ENCODE data around the gene KCTD1. TPM values are rescaled to one million over a fixed set of nuclear protein-coding genes. Genes with fewer than 3 reads are reported as not detected.

Gene KCTD1
- total RNA-seq, 3 donors from 2014 or later: 8.5 to 14.7 (median 12.8) TPM

DNA sequence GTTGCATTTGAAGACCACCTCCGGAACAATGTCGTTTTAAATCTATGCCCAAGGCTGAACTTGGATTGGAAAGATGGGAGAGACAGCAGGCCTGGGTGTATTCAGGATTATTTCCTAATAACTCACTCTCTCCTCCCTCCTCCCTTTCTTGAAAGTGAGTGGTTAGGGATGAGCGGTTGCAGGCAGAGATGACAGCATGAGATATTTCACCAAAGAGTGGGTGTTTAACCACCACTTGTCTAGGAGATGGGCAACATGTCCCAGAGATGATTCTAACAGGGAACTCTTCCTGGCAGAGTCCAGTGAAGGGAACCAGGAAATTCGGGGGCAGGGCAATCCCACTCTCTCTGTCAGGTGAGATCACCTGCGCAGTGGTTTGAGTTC lies 123.2 kb downstream of the KCTD1 start:
- DNase-seq (no peak), ATAC-seq (no peak)
- Histone ChIP-seq H3K36me3 (ENCODE audit: low read depth) (no peaks in the 10 kb centered on the region), H3K4me1 (ENCODE audit: low read depth) (no peaks in the 10 kb centered on the region), H3K4me3 (no peak overlapping the region), H3K9me3 (no peaks in the 10 kb centered on the region)
- intact Hi-C loops (cut with DNase I, micrococcal nuclease): no loop called here
- TF ChIP-seq, protein P1, sequence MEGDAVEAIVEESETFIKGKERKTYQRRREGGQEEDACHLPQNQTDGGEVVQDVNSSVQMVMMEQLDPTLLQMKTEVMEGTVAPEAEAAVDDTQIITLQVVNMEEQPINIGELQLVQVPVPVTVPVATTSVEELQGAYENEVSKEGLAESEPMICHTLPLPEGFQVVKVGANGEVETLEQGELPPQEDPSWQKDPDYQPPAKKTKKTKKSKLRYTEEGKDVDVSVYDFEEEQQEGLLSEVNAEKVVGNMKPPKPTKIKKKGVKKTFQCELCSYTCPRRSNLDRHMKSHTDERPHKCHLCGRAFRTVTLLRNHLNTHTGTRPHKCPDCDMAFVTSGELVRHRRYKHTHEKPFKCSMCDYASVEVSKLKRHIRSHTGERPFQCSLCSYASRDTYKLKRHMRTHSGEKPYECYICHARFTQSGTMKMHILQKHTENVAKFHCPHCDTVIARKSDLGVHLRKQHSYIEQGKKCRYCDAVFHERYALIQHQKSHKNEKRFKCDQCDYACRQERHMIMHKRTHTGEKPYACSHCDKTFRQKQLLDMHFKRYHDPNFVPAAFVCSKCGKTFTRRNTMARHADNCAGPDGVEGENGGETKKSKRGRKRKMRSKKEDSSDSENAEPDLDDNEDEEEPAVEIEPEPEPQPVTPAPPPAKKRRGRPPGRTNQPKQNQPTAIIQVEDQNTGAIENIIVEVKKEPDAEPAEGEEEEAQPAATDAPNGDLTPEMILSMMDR (IDR thresholded peaks at IDR 0.05): no peak

- no peaks in the 10 kb centered on the region for H3K36me3 ChIP-seq (ENCODE audit: low read depth)
- no peak for ATAC-seq
- H3K4me3 ChIP-seq: no peak overlapping the region
- DNase-seq: no peak
- H3K4me1 ChIP-seq (ENCODE audit: low read depth): no peaks in the 10 kb centered on the region
- intact Hi-C loops (cut with DNase I, micrococcal nuclease): no loop called here
- TF ChIP-seq, protein P1 (IDR thresholded peaks at IDR 0.05): no peak
- no peaks in the 10 kb centered on the region for H3K9me3 ChIP-seq
Observed at GRCh38 chr18:26424428-26425147, 123.8 kb downstream of the KCTD1 start.

DNA sequence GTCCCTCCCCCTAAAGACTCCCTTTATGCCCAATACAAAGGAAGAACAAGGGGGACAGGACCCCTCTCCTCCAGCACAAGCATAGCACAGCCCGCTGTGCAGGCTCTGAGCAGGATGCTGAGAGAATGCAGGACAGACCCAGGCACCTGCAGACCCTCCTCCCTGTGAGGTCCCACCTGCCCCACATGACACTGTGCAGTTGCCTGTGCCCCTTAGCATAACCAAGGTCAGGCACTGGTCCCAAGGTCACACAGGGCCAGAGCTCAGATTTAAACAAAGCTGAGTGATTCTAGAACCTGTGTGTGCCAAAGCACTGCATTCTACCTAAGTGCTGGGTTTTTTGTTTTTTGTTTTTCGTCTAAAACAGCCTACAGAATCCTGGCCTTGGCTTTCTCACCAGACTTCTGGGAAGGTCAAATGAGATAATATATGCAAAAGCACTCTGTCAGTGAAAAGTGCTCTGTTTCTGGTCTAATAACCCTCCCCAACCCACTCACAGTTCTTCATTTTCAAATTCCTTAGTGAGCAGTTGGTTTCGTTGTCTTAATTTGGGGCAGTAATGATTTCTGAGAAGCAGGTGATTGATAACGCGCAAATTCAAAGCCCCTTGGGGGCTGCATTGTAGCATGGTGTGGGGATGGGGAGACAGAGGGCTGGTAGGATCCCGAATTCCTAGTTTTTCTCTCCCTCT lies 125.7 kb downstream of the KCTD1 start:
- no peaks in the 10 kb centered on the region for H3K36me3 ChIP-seq (ENCODE audit: low read depth)
- H3K9me3 ChIP-seq: no peaks in the 10 kb centered on the region
- no peak for DNase-seq
- ATAC-seq: no peak
- TF ChIP-seq, protein P1 (IDR thresholded peaks at IDR 0.05): no peak
- intact Hi-C loops (cut with DNase I, micrococcal nuclease): no loop called here
- H3K4me1 ChIP-seq (ENCODE audit: low read depth): no peaks in the 10 kb centered on the region
- H3K4me3 ChIP-seq: no peak overlapping the region

DNA sequence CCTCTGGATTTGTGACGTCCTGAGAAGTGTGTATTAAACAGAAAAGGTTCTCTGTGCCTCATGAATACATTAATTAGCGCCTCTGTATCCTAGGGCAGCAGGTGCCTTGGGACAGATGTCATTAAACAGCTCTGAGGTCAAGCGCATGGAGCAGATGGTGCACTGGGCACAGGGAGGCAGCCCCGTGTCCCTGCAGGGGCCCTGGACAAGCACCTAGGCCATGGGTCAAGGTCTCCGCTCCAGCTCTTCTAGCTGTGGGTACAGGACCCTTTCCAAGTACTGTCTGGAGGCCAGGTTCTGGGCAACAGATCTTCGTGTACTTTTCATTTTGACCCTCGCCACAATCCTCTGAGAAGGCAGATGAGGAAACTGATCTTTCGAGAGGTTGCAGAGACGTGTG lies 126.4 kb downstream of the KCTD1 start:
- intact Hi-C loops (cut with DNase I, micrococcal nuclease): no loop called here
- TF ChIP-seq, protein P1 (IDR thresholded peaks at IDR 0.05): no peak
- DNase-seq (no peak), ATAC-seq (no peak)
- Histone ChIP-seq H3K4me3 (no peak overlapping the region), H3K4me1 (ENCODE audit: low read depth) (no peaks in the 10 kb centered on the region), H3K9me3 (no peaks in the 10 kb centered on the region), H3K36me3 (ENCODE audit: low read depth) (no peaks in the 10 kb centered on the region)

DNA sequence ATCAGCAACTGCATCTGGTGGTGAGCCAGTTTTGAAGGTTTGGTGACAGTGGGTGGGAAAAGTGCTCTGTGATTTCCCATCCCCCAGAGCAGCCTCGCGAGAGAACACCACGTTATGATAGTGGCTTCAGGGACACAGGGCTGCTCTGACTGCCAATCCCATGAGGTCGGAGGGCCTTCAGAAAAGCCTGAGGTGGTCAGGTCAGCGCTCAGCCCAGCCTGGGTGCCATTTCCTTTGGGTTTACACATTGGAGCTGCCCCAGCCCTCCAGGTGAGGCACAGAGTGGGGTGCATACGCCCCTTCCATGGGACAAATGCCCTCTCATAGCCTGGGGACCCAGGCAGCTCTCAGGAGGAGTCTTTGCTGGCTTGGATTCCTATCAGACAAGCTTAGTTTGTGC lies 126.8 kb downstream of the KCTD1 start:
- Histone ChIP-seq H3K4me1 (ENCODE audit: low read depth) (no peaks in the 10 kb centered on the region), H3K36me3 (ENCODE audit: low read depth) (no peaks in the 10 kb centered on the region), H3K9me3 (no peaks in the 10 kb centered on the region), H3K4me3 (no peak overlapping the region)
- ATAC-seq (no peak), DNase-seq (no peak)
- TF ChIP-seq, protein P1 (IDR thresholded peaks at IDR 0.05): no peak
- intact Hi-C loops (cut with DNase I, micrococcal nuclease): no loop called here

All from mucosa of descending colon (tissue), 3 donors.